Fibroblast of mammary gland (primary cell): Measurements from ENCODE around the gene ZGPAT.
"Not testable (repeated sequence)": the region's sequence is repeated elsewhere in the genome, so short reads cannot be mapped to it uniquely, and the experiment has no call there.

Experiments
- DNase-seq: peaks from one replicate; pipeline ENCODE4 v3.0.0-alpha.2; 2010; ENCODE audit warnings: low read depth
- H3K4me3 ChIP-seq: 2 replicates; pipeline ENCODE4 v1.5.1; 2011; ENCODE audit warnings: low read depth, mild to moderate bottlenecking, low read length, moderate library complexity; ENCODE audit not compliant: control insufficient read depth
- CTCF ChIP-seq: conservative IDR thresholded peaks from 2 replicates; pipeline ENCODE4 v1.5.1; 2011; ENCODE audit warnings: low read depth, low read length, inconsistent platforms; ENCODE audit not compliant: control insufficient read depth, insufficient read depth

ZGPAT gene

GRCh38 chr20:63667858-63668257 lies 40.0 kb upstream of the ZGPAT start:
- TF ChIP-seq CTCF, result no peak
- H3K4me3 ChIP-seq, result no peak overlapping the region
- no peak for DNase-seq

GRCh38 chr20:63668351-63668750 lies 39.5 kb upstream of the ZGPAT start:
- TF ChIP-seq CTCF, result no peak
- no peak overlapping the region for H3K4me3 ChIP-seq

GRCh38 chr20:63671695-63672094 lies 36.1 kb upstream of the ZGPAT start:
- H3K4me3 ChIP-seq, DNase-seq: not testable (repeated sequence)

More at GRCh38 chr20:63668351-63668750, 39.5 kb upstream of the ZGPAT start:
- DNase-seq, result no peak

GRCh38 chr20:63672666-63673065 lies 35.2 kb upstream of the ZGPAT start:
- no peak for TF ChIP-seq CTCF
- DNase-seq, result no peak

GRCh38 chr20:63673951-63674350 lies 33.9 kb upstream of the ZGPAT start:
- TF ChIP-seq CTCF, result no peak
- H3K4me3 ChIP-seq, result no peak overlapping the region
- no peak for DNase-seq

More at GRCh38 chr20:63672666-63673065, 35.2 kb upstream of the ZGPAT start:
- no peak overlapping the region for H3K4me3 ChIP-seq

GRCh38 chr20:63675681-63676368 lies 32.0 kb upstream of the ZGPAT start:
- TF ChIP-seq CTCF, result no peak
- no peak for DNase-seq
- no peak overlapping the region for H3K4me3 ChIP-seq

- no peak overlapping the region for H3K4me3 ChIP-seq
- no peak for DNase-seq
- no peak for TF ChIP-seq CTCF
Measured at GRCh38 chr20:63678071-63678470, 29.8 kb upstream of the ZGPAT start.
